Heart left ventricle (tissue), 16 donors: ENCODE results near the gene TRIM40. TPM values are rescaled to one million over a fixed set of nuclear protein-coding genes. Genes with fewer than 3 reads are reported as not detected.

Experiments used
- ATAC-seq, 4 donors: fragments of 200-7000 bp; cut with Tn5 transposase; one replicate each; pipeline ENCODE4 v1.9.1; 2020 to 2022; ENCODE audit warnings: moderate library complexity in 4 of 4, mild to moderate bottlenecking in 3 of 4, moderate number of reproducible peaks in 1 of 4
- DNase-seq, 5 donors: peaks; one replicate each; pipeline ENCODE4 v3.0.0-alpha.2; 2020
- H3K27ac ChIP-seq, 12 donors: fragments of 200-600 bp; sonication (generic) in 4 of 12; one replicate each; pipeline versions ENCODE4 v1.5.0 to v1.8.0; 2016 to 2022; ENCODE audit warnings: mild to moderate bottlenecking in 2 of 12
- H3K27me3 ChIP-seq, 9 donors: fragments of 200-600 bp; sonication (generic) in 2 of 9; one replicate each; pipeline versions ENCODE4 v1.5.1 to v1.8.0; 2016 to 2022; ENCODE audit warnings: mild to moderate bottlenecking in 3 of 9
- H3K36me3 ChIP-seq, 9 donors: fragments of 200-600 bp; sonication (generic) in 2 of 9; one replicate each; pipeline versions ENCODE4 v1.5.0 to v1.8.0; 2018 to 2022; ENCODE audit warnings: mild to moderate bottlenecking in 2 of 9
- H3K4me1 ChIP-seq, 12 donors: fragments of 200-600 bp; sonication (generic) in 4 of 12; one replicate each; pipeline versions ENCODE4 v1.5.0 to v1.8.0; 2016 to 2022; ENCODE audit warnings: mild to moderate bottlenecking in 3 of 12
- H3K4me3 ChIP-seq, 12 donors: fragments of 200-600 bp; sonication (generic) in 4 of 12; one replicate each; pipeline versions ENCODE4 v1.5.0 to v1.8.0; 2017 to 2022; ENCODE audit warnings: mild to moderate bottlenecking in 9 of 12, moderate library complexity in 4 of 12
- H3K9me3 ChIP-seq, 12 donors: fragments of 200-600 bp; sonication (generic) in 4 of 12; one replicate each; pipeline versions ENCODE4 v1.5.0 to v1.8.0; 2016 to 2022; ENCODE audit warnings: mild to moderate bottlenecking in 1 of 12
- CTCF ChIP-seq, 12 donors: fragments of 200-600 bp; sonication (generic) in 4 of 12; IDR thresholded peaks; one replicate each; pipeline versions ENCODE4 v1.5.0 to v1.8.0; 2018 to 2022; ENCODE audit warnings: antibody characterized with exemption in 12 of 12, mild to moderate bottlenecking in 5 of 12
- POLR2A ChIP-seq, 2 donors: fragments of 450-650 bp; IDR thresholded peaks; one replicate each; pipeline ENCODE4 v1.6.1; 2017; ENCODE audit warnings: antibody characterized with exemption in 2 of 2, mild to moderate bottlenecking in 2 of 2, moderate library complexity in 2 of 2
- WGBS, 4 donors: extraction: QIAGEN DNeasy Blood & Tissue Kit in 2 of 4; methylation state at CpG; one replicate each; pipeline versions ENCODE4 v1.1.5 to v1.1.7; 2013 to 2018; 5-methylcytosine and 5-hydroxymethylcytosine counted together
- intact Hi-C, 10 donors: fragments of 100-400 bp; cut with DNase I; formaldehyde crosslinking; loops; one replicate each; pipeline versions ENCODE4 v1.11.1 to v1.14.2; 2022
- polyA plus RNA-seq, 2 donors: library from polyadenylated mRNA; stranded (reverse); fragments of 200-250 nt; gene quantifications; one replicate each; pipeline ENCODE4 v1.2.3, GENCODE V29; 2013
- total RNA-seq, 9 donors: library from RNA; depleted of rRNA in 2 of 9; stranded (reverse); fragments of >200 nt in 2 of 9; fragmentation: NEBNext Ultra II Directional in 3 of 9; extraction: Animal tissue kit (Norgen Biotek cat#: 25700) in 3 of 9; gene quantifications; one replicate each; pipeline versions ENCODE4 v1.1.0 to v1.2.4, GENCODE V29; 2016 to 2023
- donor health status: ischemic (EF 13 %, LVEDD 7.1; RV severe dilation, severe dysfunction).
- donor health status: healthy with polysubstance abuse.
- donor health status: DM: no; HTN: yes; CAD: no.
- donor health status: DM: no; HTN: no; CAD: no.
- donor health status: ischemic (EF 25% LVEDD 6.9; RV normal size, moderate dysfunction).
- donor health status: ischemic (EF 25% LVEDD 5.7; RV mildly dilated, moderate dysfunction).
- donor health status: healthy.
- donor health status: DM: yes; HTN: yes; CAD: no.
- donor health status: ischemic (EF 35%, LVEDD 5.7; RV mildly dilated, moderate dysfunction).
- donor health status: nonischemic (EF 11% LVEDD 7.7; RV severe dilation, severe dysfunction).
- donor health status: DM: yes; HTN: yes; CAD: no.
- donor health status: PGD.
- donor health status: ischemic (EF 29% LVEDD 5.4; RV normal size, mild dysfunction).
- donor health status: nonischemic (EF 23%, LVEDD 6.1; RV moderate dilation, normal function).

Gene TRIM40
- total and polyA plus RNA-seq, 11 donors, result not detected

GRCh38 chr6:30121446-30122366 is 14.2 kb upstream of the TRIM40 start:
- no peak for TF ChIP-seq CTCF (IDR thresholded peaks at IDR 0.05)
- no peak for TF ChIP-seq POLR2A (IDR thresholded peaks at IDR 0.05)
- no peak overlapping the region for H3K4me3 ChIP-seq
- H3K27ac ChIP-seq, result no peak overlapping the region
- no peaks in the 10 kb centered on the region for H3K4me1 ChIP-seq
- WGBS, 4 donors, result 73 to 83% (median 81%) methylated on average over 10 of the region's 10 CpGs
- H3K36me3 ChIP-seq, result no peaks in the 10 kb centered on the region
- no peaks in the 10 kb centered on the region for H3K9me3 ChIP-seq
- intact Hi-C loops, result no loop called here
- H3K27me3 ChIP-seq, result peaks cover 0 to 34% (median 4%) of the 10 kb centered on the region in 9 donors
- DNase-seq, result no peak
- no peak for ATAC-seq

- ATAC-seq (no peak), DNase-seq (no peak)
- no peak for TF ChIP-seq POLR2A (IDR thresholded peaks at IDR 0.05)
- no peak for TF ChIP-seq CTCF (IDR thresholded peaks at IDR 0.05)
- Histone ChIP-seq H3K4me3 (no peak overlapping the region), H3K27ac (no peak overlapping the region), H3K27me3 (peaks cover 0 to 32% (median 2%) of the 10 kb centered on the region in 9 donors), H3K36me3 (no peaks in the 10 kb centered on the region), H3K4me1 (peaks cover 0 to 5% (median 0%) of the 10 kb centered on the region in 12 donors), H3K9me3 (no peaks in the 10 kb centered on the region)
- intact Hi-C loops, result no loop called here
- WGBS, 4 donors, result 32 to 87% (median 77%) methylated on average over 2 of the region's 2 CpGs
These were observed 13.4 kb upstream of the TRIM40 start for GRCh38 chr6:30122515-30122914.

GRCh38 chr6:30127238-30128093 is 8.5 kb upstream of the TRIM40 start:
- H3K4me3 ChIP-seq, result peak overlapping the region in 7 of 12 donors; percentile 7 to 39 (median 26)
- no peaks in the 10 kb centered on the region for H3K36me3 ChIP-seq
- 7 to 13% (median 7%) methylated on average over 37 to 50 of the region's 50 CpGs for WGBS, 4 donors
- H3K4me1 ChIP-seq, result peaks cover 0 to 17% (median 4%) of the 10 kb centered on the region in 12 donors
- H3K9me3 ChIP-seq, result no peaks in the 10 kb centered on the region
- H3K27ac ChIP-seq, result no peak overlapping the region
- ATAC-seq, result peak in 2 of 4 donors; percentile 27 to 38
- DNase-seq, result no peak
- TF ChIP-seq POLR2A (IDR thresholded peaks at IDR 0.05) (no peak), CTCF (IDR thresholded peaks at IDR 0.05) (no peak)
- peaks cover 21 to 69% (median 40%) of the 10 kb centered on the region in 9 donors for H3K27me3 ChIP-seq
- intact Hi-C loops, result loop anchor here in 1 of 10 donors (2.0 kb wide), 1 partner anchor 25 kb away; no protein-coding TSS in a partner anchor
